ENCODE results near the gene SERINC3. TPM values are rescaled to one million over a fixed set of nuclear protein-coding genes. Genes with fewer than 3 reads are reported as not detected.

SERINC3 gene
- total RNA-seq, 1 donor from 2014 or later: 84.4 TPM

DNA sequence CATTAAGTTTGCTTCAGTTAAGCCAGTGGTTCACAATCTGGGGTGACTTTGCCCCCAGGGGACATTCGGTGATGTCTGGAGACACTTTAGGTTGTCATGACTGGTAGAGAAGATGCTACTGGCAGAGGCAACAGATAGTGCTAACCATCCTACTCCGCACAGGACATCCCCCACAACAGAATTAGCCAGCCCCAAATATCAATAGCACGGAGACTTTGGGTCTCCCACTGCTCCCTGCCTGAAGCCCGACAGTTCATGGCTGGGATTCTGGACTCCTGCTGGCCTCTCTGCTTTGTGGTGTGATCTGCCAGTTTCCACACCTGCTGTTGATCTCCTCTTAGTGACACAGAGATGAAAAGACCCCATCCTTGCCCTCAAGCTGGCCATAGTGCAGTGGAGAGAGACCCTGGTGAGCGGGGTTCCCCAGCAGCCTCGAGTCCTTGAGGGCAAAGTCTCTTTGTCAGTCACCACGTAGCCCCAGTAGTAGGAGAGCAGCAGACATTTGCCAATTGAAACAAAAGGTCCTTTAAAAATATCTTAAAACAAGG, 70.9 kb downstream of the SERINC3 start:
- ATAC-seq (ENCODE audit: poor library complexity) (no peak), DNase-seq (no peak)
- intact Hi-C loops (cut with DNase I): no loop called here

DNA sequence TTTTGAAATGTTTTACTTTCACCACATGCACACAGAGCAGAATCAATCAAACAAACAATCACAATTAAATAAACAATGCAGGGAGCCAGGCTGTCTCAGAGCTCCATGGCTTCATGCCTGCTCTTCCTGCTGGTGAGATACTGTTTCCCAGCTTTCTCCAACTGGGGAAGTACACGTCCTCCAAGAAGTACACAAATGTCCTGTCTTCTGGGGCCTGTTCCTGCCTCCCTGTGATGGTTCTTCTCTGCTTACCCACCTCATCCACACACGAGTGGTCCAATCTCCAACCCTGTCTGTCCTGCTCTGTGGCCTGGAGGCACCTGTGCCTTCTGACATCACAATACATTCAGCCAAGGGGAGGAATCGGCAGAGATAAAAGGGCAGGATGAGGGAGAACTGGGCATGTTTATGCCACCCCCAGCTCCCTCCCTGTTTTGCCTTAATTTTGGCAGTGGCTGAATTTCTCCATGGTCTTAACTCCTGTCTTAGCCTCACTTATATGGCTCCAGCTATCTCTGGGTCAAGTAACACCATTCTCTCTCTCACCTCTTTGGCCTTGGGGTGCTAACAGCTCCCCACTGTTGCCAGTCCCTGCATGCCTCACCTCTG, 71.5 kb downstream of the SERINC3 start:
- ATAC-seq (ENCODE audit: poor library complexity): no peak
- DNase-seq: no peak
- intact Hi-C loops (cut with DNase I): no loop called here

DNA sequence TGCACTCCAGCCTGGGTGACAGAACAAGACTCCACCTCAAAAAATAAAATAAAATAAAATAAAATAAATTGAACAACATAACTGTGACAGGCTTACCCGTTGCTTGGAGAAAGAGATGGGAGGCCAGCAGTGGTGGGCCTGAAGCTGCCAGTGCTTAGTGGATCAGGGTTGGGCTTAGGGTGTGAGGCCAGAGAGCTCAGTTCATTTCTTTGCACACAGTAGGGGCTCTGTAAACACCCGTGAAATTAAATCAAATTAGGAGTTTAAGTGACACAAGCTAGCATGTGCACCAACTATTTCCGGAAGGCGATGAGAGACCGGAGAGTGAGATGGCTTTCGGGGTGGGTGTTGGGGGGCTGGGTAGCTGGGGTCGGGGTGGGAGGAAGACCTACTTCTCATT, 72.0 kb downstream of the SERINC3 start:
- intact Hi-C loops (cut with DNase I): no loop called here
- DNase-seq (no peak), ATAC-seq (ENCODE audit: poor library complexity) (no peak)

DNA sequence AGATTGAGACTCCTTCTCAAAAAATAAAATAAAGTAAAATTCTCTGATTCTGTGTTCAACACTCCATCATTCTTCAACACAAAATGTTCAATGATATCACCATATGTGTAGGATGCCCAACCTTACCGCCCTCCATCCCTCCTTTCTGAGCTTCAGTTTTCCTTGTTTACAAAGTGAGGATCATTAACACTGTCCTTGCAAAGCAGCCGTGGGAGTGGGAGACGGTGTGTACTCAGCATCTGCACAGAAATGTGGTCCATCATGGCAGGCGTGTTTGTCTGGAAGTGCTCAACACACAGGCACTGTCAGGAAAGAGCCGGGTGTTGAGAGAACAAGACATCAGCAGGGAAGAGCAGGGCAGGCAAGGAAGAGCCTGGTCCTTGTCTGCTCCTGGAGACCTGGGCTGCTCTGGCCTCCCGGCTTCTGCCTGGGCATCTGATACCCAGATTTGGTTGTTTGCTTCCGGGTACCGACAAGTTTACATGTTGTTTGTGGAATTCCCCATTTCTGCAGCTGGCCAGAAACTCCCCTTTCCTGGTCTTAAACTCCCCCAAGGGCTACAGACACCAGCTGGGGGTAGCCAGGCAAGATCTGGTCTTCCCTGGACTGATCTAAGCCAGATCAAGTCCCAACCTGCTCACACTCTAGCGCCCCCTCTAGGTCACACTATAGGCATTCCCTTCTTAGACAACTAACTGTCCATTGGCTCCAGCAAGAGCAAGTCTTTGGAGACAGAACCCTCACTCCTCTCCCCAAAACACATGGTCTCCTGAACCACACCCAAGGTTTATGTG, 72.9 kb downstream of the SERINC3 start:
- intact Hi-C loops (cut with DNase I): no loop called here
- no peak for DNase-seq
- no peak for ATAC-seq (ENCODE audit: poor library complexity)

DNA sequence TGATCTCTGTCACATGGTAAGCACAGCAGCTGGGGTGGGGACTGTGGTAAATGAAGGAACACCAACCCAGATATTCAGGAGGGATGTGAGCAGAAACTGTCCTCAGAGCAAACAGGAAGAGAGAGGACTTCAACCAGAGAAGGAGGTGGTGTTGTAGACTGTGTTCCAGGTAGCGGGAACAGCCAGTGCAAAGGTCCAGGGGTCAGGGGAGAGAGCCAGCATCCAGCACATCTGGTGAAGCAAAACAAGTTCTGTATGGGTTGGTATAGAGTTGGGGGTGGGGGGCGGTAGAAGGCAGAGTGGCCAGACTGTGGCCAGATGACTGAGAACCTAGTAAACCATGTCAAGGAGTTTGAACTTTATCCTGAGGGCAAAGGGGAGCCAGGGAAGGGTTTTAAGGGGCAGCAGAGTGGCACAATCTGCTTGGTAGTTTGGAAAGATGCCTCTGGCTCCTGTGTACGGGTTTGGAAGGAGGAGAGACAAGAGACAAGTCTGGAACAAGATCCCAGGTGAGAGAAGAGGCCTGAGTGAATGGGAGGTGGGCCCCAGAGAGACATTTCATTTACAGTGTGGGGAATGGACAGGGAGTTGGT, 73.9 kb downstream of the SERINC3 start:
- no peak for ATAC-seq (ENCODE audit: poor library complexity)
- no peak for DNase-seq
- intact Hi-C loops (cut with DNase I): no loop called here

Other genes with a start within 250 kb of the SERINC3 start
- 150 TPM for gene FITM2, start 210.9 kb downstream of the SERINC3 start, total RNA-seq
- gene R3HDML, start 185.0 kb downstream of the SERINC3 start, total RNA-seq: not detected
- not detected for gene HNF4A, start 166.4 kb downstream of the SERINC3 start, total RNA-seq
- gene TTPAL, start 46.2 kb downstream of the SERINC3 start, total RNA-seq: 3.4 TPM
- 180 TPM for gene PKIG, start 60.5 kb upstream of the SERINC3 start, total RNA-seq
- 8.9 TPM for gene ADA, start 129.6 kb upstream of the SERINC3 start, total RNA-seq
- gene CCN5, start 193.3 kb upstream of the SERINC3 start, total RNA-seq: 15.8 TPM
- gene KCNK15, start 223.8 kb upstream of the SERINC3 start, total RNA-seq: 0.19 TPM

Measured in Right ventricle myocardium superior (tissue), 1 donor.